Measurements from ENCODE around the gene MOB3A.

- TF ChIP-seq, protein P1, sequence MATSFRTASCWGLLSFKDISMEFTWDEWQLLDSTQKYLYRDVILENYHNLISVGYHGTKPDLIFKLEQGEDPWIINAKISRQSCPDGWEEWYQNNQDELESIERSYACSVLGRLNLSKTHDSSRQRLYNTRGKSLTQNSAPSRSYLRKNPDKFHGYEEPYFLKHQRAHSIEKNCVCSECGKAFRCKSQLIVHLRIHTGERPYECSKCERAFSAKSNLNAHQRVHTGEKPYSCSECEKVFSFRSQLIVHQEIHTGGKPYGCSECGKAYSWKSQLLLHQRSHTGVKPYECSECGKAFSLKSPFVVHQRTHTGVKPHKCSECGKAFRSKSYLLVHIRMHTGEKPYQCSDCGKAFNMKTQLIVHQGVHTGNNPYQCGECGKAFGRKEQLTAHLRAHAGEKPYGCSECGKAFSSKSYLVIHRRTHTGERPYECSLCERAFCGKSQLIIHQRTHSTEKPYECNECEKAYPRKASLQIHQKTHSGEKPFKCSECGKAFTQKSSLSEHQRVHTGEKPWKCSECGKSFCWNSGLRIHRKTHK (tag by site-specific recombination; IDR thresholded peaks at IDR 0.05), result no peak
- TF ChIP-seq ZBTB7A (tag by site-specific recombination; IDR thresholded peaks at IDR 0.05; ENCODE audit: low read depth) (no peak), ZNF19 (tag by site-specific recombination; IDR thresholded peaks at IDR 0.05; ENCODE audit: low read depth) (no peak), ZNF596 (tag by site-specific recombination; IDR thresholded peaks at IDR 0.05) (no peak), ZBTB6 (tag by site-specific recombination; IDR thresholded peaks at IDR 0.05) (no peak), ZNF830 (tag by site-specific recombination; IDR thresholded peaks at IDR 0.05; ENCODE audit: low read depth) (no peak), ZNF133 (tag by site-specific recombination; IDR thresholded peaks at IDR 0.05) (no peak), SETDB1 (IDR thresholded peaks at IDR 0.05; ENCODE audit: insufficient read length, low read length) (no peak), HOXA7 (CRISPR knock-in tag; IDR thresholded peaks at IDR 0.05; ENCODE audit: borderline replicate concordance) (no peak), ZNF707 (tag by site-specific recombination; IDR thresholded peaks at IDR 0.05) (no peak)
- TF ChIP-seq, protein P2, sequence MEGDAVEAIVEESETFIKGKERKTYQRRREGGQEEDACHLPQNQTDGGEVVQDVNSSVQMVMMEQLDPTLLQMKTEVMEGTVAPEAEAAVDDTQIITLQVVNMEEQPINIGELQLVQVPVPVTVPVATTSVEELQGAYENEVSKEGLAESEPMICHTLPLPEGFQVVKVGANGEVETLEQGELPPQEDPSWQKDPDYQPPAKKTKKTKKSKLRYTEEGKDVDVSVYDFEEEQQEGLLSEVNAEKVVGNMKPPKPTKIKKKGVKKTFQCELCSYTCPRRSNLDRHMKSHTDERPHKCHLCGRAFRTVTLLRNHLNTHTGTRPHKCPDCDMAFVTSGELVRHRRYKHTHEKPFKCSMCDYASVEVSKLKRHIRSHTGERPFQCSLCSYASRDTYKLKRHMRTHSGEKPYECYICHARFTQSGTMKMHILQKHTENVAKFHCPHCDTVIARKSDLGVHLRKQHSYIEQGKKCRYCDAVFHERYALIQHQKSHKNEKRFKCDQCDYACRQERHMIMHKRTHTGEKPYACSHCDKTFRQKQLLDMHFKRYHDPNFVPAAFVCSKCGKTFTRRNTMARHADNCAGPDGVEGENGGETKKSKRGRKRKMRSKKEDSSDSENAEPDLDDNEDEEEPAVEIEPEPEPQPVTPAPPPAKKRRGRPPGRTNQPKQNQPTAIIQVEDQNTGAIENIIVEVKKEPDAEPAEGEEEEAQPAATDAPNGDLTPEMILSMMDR (tag by site-specific recombination; IDR thresholded peaks at IDR 0.05), result no peak
Measured at GRCh38 chr19:2077833-2078619, 18.1 kb downstream of the MOB3A start.

All from HEK293 (cell line).